Karpas-422 (cell line): ENCODE measurements around the gene ST6GAL1. TPM values are rescaled to one million over a fixed set of nuclear protein-coding genes. Genes with fewer than 3 reads are reported as not detected.
"Not testable (repeated sequence)": the region's sequence is repeated elsewhere in the genome, so short reads cannot be mapped to it uniquely, and the experiment has no call there.

Experiments used
- DNase-seq: peaks from one replicate; pipeline ENCODE4 v3.0.0-alpha.2; 2015
- H2AFZ ChIP-seq: fragments of 200-600 bp; sonication (generic); 2 replicates; pipeline ENCODE4 v1.6.1; 2014; ENCODE audit warnings: antibody characterized with exemption, low read length, mixed read lengths
- H3K27ac ChIP-seq: fragments of 200-600 bp; sonication (generic); 2 replicates; pipeline ENCODE4 v1.5.1; 2014; ENCODE audit warnings: mild to moderate bottlenecking, low read length, moderate library complexity
- H3K27me3 ChIP-seq: fragments of 200-600 bp; sonication (generic); 2 replicates; pipeline ENCODE4 v1.6.1; 2014; ENCODE audit warnings: low read length, mixed read lengths
- H3K36me3 ChIP-seq: fragments of 200-600 bp; sonication (generic); 2 replicates; pipeline ENCODE4 v1.6.1; 2014; ENCODE audit warnings: low read length, mixed read lengths; ENCODE audit not compliant: insufficient read depth
- H3K4me1 ChIP-seq: fragments of 200-600 bp; sonication (generic); 2 replicates; pipeline ENCODE4 v1.6.1; 2014; ENCODE audit warnings: mild to moderate bottlenecking, low read length, mixed read lengths
- H3K4me2 ChIP-seq: fragments of 200-600 bp; sonication (generic); 2 replicates; pipeline ENCODE4 v1.6.1; 2014; ENCODE audit warnings: low read length, low read depth, mild to moderate bottlenecking; ENCODE audit not compliant: poor library complexity, severe bottlenecking
- H3K4me3 ChIP-seq: fragments of 200-600 bp; sonication (generic); 2 replicates; pipeline ENCODE4 v1.5.1; 2014; ENCODE audit warnings: mild to moderate bottlenecking, antibody characterized with exemption, low read length, mixed read lengths
- H3K79me2 ChIP-seq: fragments of 200-600 bp; sonication (generic); 2 replicates; pipeline ENCODE4 v1.6.1; 2014; ENCODE audit warnings: mild to moderate bottlenecking, low read length, mixed read lengths
- H3K9ac ChIP-seq: fragments of 200-600 bp; sonication (generic); 2 replicates; pipeline ENCODE4 v1.6.0; 2014; ENCODE audit warnings: low read length
- H3K9me2 ChIP-seq: fragments of 200-600 bp; sonication (generic), shearing (Covaris generic); replicated peaks from 2 replicates; pipeline ENCODE4 v1.6.0; 2014; ENCODE audit warnings: mild to moderate bottlenecking, low read length, moderate library complexity; ENCODE audit not compliant: insufficient read depth
- H3K9me3 ChIP-seq: fragments of 300-700, 200-600 bp; sonication (generic); 2 replicates; pipeline ENCODE4 v1.6.1; 2014; ENCODE audit warnings: low read length, mixed read lengths
- H4K20me1 ChIP-seq: fragments of 200-600 bp; sonication (generic); 2 replicates; pipeline ENCODE4 v1.6.1; 2014; ENCODE audit warnings: mild to moderate bottlenecking, antibody characterized with exemption, low read length, low read depth; ENCODE audit not compliant: insufficient read depth
- total RNA-seq: library from RNA; depleted of rRNA; stranded (reverse); fragments of >200 nt; shearing (Covaris generic); gene quantifications from 2 replicates; pipeline ENCODE4 v1.2.3, GENCODE V29; 2014; ENCODE audit warnings: low replicate concordance

The ST6GAL1 gene
- total RNA-seq, 1 experiment from 2014 or later = 416 TPM

GRCh38 chr3:186997473-186997939 lies 67.2 kb downstream of the ST6GAL1 start:
- H4K20me1 ChIP-seq = no peaks in the 10 kb centered on the region
- H3K27ac ChIP-seq = peak overlapping the region; percentile 94
- no peaks in the 10 kb centered on the region for H3K27me3 ChIP-seq
- peak overlapping the region; percentile 65 for H3K9ac ChIP-seq
- peak overlapping the region; percentile 60 for H3K4me2 ChIP-seq
- peaks cover 17% of the 10 kb centered on the region for H3K36me3 ChIP-seq
- no peaks in the 10 kb centered on the region for H3K9me3 ChIP-seq
- H3K79me2 ChIP-seq = peaks cover 84% of the 10 kb centered on the region
- peak; percentile 70 for DNase-seq
- no peaks in the 10 kb centered on the region for H3K9me2 ChIP-seq
- no peak overlapping the region for H2AFZ ChIP-seq
- peaks cover 95% of the 10 kb centered on the region for H3K4me1 ChIP-seq
- peak overlapping the region; percentile 43; the same call in 1 of the 2 replicates for H3K4me3 ChIP-seq

- Histone ChIP-seq H3K4me1 (peaks cover 95% of the 10 kb centered on the region), H3K9me2 (no peaks in the 10 kb centered on the region), H3K27me3 (no peaks in the 10 kb centered on the region), H3K4me2 (peak overlapping the region; percentile 60), H3K36me3 (peaks cover 31% of the 10 kb centered on the region), H4K20me1 (no peaks in the 10 kb centered on the region), H3K9ac (peak overlapping the region; percentile 65), H3K4me3 (no peak overlapping the region), H2AFZ (no peak overlapping the region), H3K9me3 (no peaks in the 10 kb centered on the region), H3K79me2 (peaks cover 86% of the 10 kb centered on the region), H3K27ac (peak overlapping the region; percentile 94)
- peak; percentile 58 for DNase-seq
Measured at GRCh38 chr3:186998937-186999368, 68.6 kb downstream of the ST6GAL1 start.

- Histone ChIP-seq H3K4me2 (peak overlapping the region; percentile 60), H3K9ac (peak overlapping the region; percentile 47)
Measured at GRCh38 chr3:187000711-187001151, 70.4 kb downstream of the ST6GAL1 start.

GRCh38 chr3:187002915-187003314 lies 72.6 kb downstream of the ST6GAL1 start:
- no peaks in the 10 kb centered on the region for H3K27me3 ChIP-seq
- H3K4me1 ChIP-seq = peaks cover 93% of the 10 kb centered on the region
- DNase-seq = no peak
- no peaks in the 10 kb centered on the region for H3K9me2 ChIP-seq
- peak overlapping the region; percentile 94 for H3K27ac ChIP-seq
- H4K20me1 ChIP-seq = no peaks in the 10 kb centered on the region
- peaks cover 60% of the 10 kb centered on the region for H3K36me3 ChIP-seq
- H3K9ac ChIP-seq = no peak overlapping the region
- no peaks in the 10 kb centered on the region for H3K9me3 ChIP-seq
- no peak overlapping the region for H3K4me3 ChIP-seq
- H2AFZ ChIP-seq = no peak overlapping the region
- no peak overlapping the region for H3K4me2 ChIP-seq
- peaks cover 93% of the 10 kb centered on the region for H3K79me2 ChIP-seq

More at GRCh38 chr3:187000711-187001151, 70.4 kb downstream of the ST6GAL1 start:
- H3K9me2 ChIP-seq = no peaks in the 10 kb centered on the region
- peak overlapping the region; percentile 94 for H3K27ac ChIP-seq
- no peaks in the 10 kb centered on the region for H4K20me1 ChIP-seq
- H3K27me3 ChIP-seq = no peaks in the 10 kb centered on the region
- H3K4me1 ChIP-seq = peaks cover 93% of the 10 kb centered on the region
- H3K9me3 ChIP-seq = no peaks in the 10 kb centered on the region
- H3K79me2 ChIP-seq = peaks cover 93% of the 10 kb centered on the region
- H2AFZ ChIP-seq = no peak overlapping the region
- peak overlapping the region; percentile 26 for H3K4me3 ChIP-seq
- DNase-seq = peak; percentile 94
- H3K36me3 ChIP-seq = peaks cover 41% of the 10 kb centered on the region

- H3K9ac ChIP-seq = no peak overlapping the region
- H3K9me2 ChIP-seq = no peaks in the 10 kb centered on the region
- no peak overlapping the region for H2AFZ ChIP-seq
- no peaks in the 10 kb centered on the region for H3K9me3 ChIP-seq
- H3K27ac ChIP-seq = peak overlapping the region; percentile 71
- DNase-seq = peak; percentile 51
- peaks cover 88% of the 10 kb centered on the region for H3K4me1 ChIP-seq
- no peak overlapping the region for H3K4me2 ChIP-seq
- no peaks in the 10 kb centered on the region for H4K20me1 ChIP-seq
- H3K27me3 ChIP-seq = no peaks in the 10 kb centered on the region
- H3K79me2 ChIP-seq = peaks cover 85% of the 10 kb centered on the region
- no peak overlapping the region for H3K4me3 ChIP-seq
- peaks cover 71% of the 10 kb centered on the region for H3K36me3 ChIP-seq
Measured at GRCh38 chr3:187005827-187006481, 75.6 kb downstream of the ST6GAL1 start.

- Histone ChIP-seq H3K9ac (no peak overlapping the region), H3K4me3 (no peak overlapping the region)
Measured at GRCh38 chr3:187006864-187007630, 76.7 kb downstream of the ST6GAL1 start.

GRCh38 chr3:187010382-187010781 lies 80.1 kb downstream of the ST6GAL1 start:
- not testable (repeated sequence) for H2AFZ ChIP-seq, H3K27me3 ChIP-seq, H3K9me3 ChIP-seq, DNase-seq, H3K9me2 ChIP-seq, H4K20me1 ChIP-seq, H3K4me3 ChIP-seq
- Histone ChIP-seq H3K9ac (peak overlapping the region; percentile 11; the same call in 1 of the 2 replicates), H3K4me1 (peaks cover 94% of the 10 kb centered on the region), H3K79me2 (peaks cover 71% of the 10 kb centered on the region), H3K4me2 (peak overlapping the region; percentile 38), H3K27ac (peak overlapping the region; percentile 85), H3K36me3 (peaks cover 34% of the 10 kb centered on the region)

More at GRCh38 chr3:187006864-187007630, 76.7 kb downstream of the ST6GAL1 start:
- Histone ChIP-seq H2AFZ (no peak overlapping the region), H3K4me2 (no peak overlapping the region), H3K4me1 (peaks cover 90% of the 10 kb centered on the region), H3K79me2 (peaks cover 84% of the 10 kb centered on the region), H3K27me3 (no peaks in the 10 kb centered on the region), H4K20me1 (no peaks in the 10 kb centered on the region), H3K36me3 (peaks cover 62% of the 10 kb centered on the region), H3K9me3 (no peaks in the 10 kb centered on the region), H3K27ac (peak overlapping the region; percentile 71), H3K9me2 (no peaks in the 10 kb centered on the region)
- peak; percentile 46 for DNase-seq

GRCh38 chr3:187011915-187012314 lies 81.6 kb downstream of the ST6GAL1 start:
- H3K36me3 ChIP-seq = peaks cover 20% of the 10 kb centered on the region
- H3K4me2 ChIP-seq = peak overlapping the region; percentile 73
- H3K9ac ChIP-seq = peak overlapping the region; percentile 62
- H3K9me3 ChIP-seq = no peaks in the 10 kb centered on the region
- no peaks in the 10 kb centered on the region for H4K20me1 ChIP-seq
- peak overlapping the region; percentile 98 for H3K27ac ChIP-seq
- H3K9me2 ChIP-seq = no peaks in the 10 kb centered on the region
- peak; percentile 82 for DNase-seq
- H2AFZ ChIP-seq = no peak overlapping the region
- peak overlapping the region; percentile 33; the same call in 1 of the 2 replicates for H3K4me3 ChIP-seq
- no peaks in the 10 kb centered on the region for H3K27me3 ChIP-seq
- peaks cover 94% of the 10 kb centered on the region for H3K4me1 ChIP-seq
- peaks cover 58% of the 10 kb centered on the region for H3K79me2 ChIP-seq
